K562 treated with DMSO at 1 percent for 4 hours (cell line): Measurements from ENCODE around the gene EOGT. TPM values are rescaled to one million over a fixed set of nuclear protein-coding genes. Genes with fewer than 3 reads are reported as not detected.

ENCODE experiments used
- total RNA-seq: library from RNA; unstranded; fragments of 300-600 nt; gene quantifications from 2 replicates; pipeline ENCODE4 v1.2.3, GENCODE V29; 2022; ENCODE audit not compliant: insufficient read depth

EOGT gene
- 3.4 and 5.1 TPM in 2 replicates for total RNA-seq

GRCh38 chr3:69013253-69014021 lies at the start of gene EOGT:
Gene EOGT (minus strand): TSS chr3:69013684. CDS start chr3:69009846, 3,838 bp downstream.

GRCh38 chr3:69051756-69052471 lies 38.4 kb upstream of the EOGT start, which contains the start of gene TMF1:
Gene TMF1 (minus strand): TSS chr3:69052333. CDS start chr3:69052086, 247 bp downstream.

Other genes with a start within 250 kb of the EOGT start
- not detected in 2 replicates for gene TAFA4, start 81.1 kb downstream of the EOGT start, total RNA-seq
- 8.1 and 8.8 TPM in 2 replicates for gene TMF1, start 38.6 kb upstream of the EOGT start, total RNA-seq
- 23.1 and 28.1 TPM in 2 replicates for gene UBA3, start 66.7 kb upstream of the EOGT start, total RNA-seq
- gene ARL6IP5, start 71.3 kb upstream of the EOGT start, total RNA-seq = 23.4 and 23.6 TPM in 2 replicates
- 0.13 TPM in 1 of 2 replicates, not detected in the other for gene LMOD3, start 108.9 kb upstream of the EOGT start, total RNA-seq